K562 (cell line): ENCODE data around the gene GNRH2. TPM values are rescaled to one million over a fixed set of nuclear protein-coding genes. Genes with fewer than 3 reads are reported as not detected.

Experiments used
- ATAC-seq: fragments of 200-7000 bp; cut with Tn5 transposase; 3 replicates; pipeline ENCODE4 v1.9.1; 2020; ENCODE audit warnings: moderate library complexity
- BruUV-seq: library from RNA; stranded (reverse); fragments of 400-500 nt; replicated peaks from 2 replicates; lab custom pipeline; 2021; lab: Mats Ljungman, UMichigan
- CTCF ChIA-PET: fragments of 300-600 bp; formaldehyde crosslinking; extraction: SDS; loops from one replicate; lab custom pipeline; 2021; ENCODE audit warnings: low intra/inter-chr PET ratio; lab: Yijun Ruan, JAX
- POLR2A ChIA-PET: fragments of 300-600, 350-650 bp; sonication (Branson Sonifier 250); formaldehyde crosslinking; extraction: SDS; loops from one replicate; lab custom pipeline; 2021; ENCODE audit warnings: antibody characterized with exemption, inconsistent platforms; lab: Yijun Ruan, JAX
- DNase-seq, 4 experiments: peaks; one replicate each; pipeline versions ENCODE4 v3.0.0 to v3.0.0-alpha.2; 2011 to 2018; ENCODE audit warnings: low spot score in 3 of 4, mixed read lengths in 3 of 4; ENCODE audit errors: extremely low read depth in 1 of 4
- FAIRE-seq: peaks from 2 replicates; lab custom pipeline; 2011; peaks lifted over from hg19 to GRCh38; lab: Jason Lieb, UNC
- H2AFZ ChIP-seq: 2 replicates; pipeline ENCODE4 v1.6.0; 2011; ENCODE audit warnings: low read depth, low read length, control low read depth, inconsistent platforms
- H3K27ac ChIP-seq: fragments of 200-600 bp; 3 replicates; pipeline ENCODE4 v1.8.0; 2011; ENCODE audit warnings: low read depth, mild to moderate bottlenecking, control low read depth, inconsistent platforms, low read length, moderate library complexity, mixed read lengths; ENCODE audit errors: extremely low read depth
- H3K27me3 ChIP-seq, 2 experiments: fragments of 300-600 bp in 1 of 2; 2 replicates in 1 of 2; 3 replicates in 1 of 2; pipeline versions ENCODE4 v1.6.0 to v1.8.0; 2011; ENCODE audit warnings: inconsistent platforms in 2 of 2, low read length in 2 of 2, mild to moderate bottlenecking in 1 of 2, mixed read lengths in 1 of 2, moderate library complexity in 1 of 2; ENCODE audit not compliant: control insufficient read depth in 2 of 2, insufficient read depth in 2 of 2
- H3K36me3 ChIP-seq: fragments of 300-600 bp; 3 replicates; pipeline ENCODE4 v1.8.0; 2011; ENCODE audit warnings: mild to moderate bottlenecking, low read length, inconsistent platforms; ENCODE audit not compliant: control insufficient read depth, insufficient read depth
- H3K4me1 ChIP-seq, 2 experiments: fragments of 200-600 bp in 1 of 2; replicated peaks in 1 of 2; 2 replicates in 1 of 2; 3 replicates in 1 of 2; pipeline versions ENCODE4 v1.5.1 to v1.8.0; 2011; ENCODE audit warnings: inconsistent platforms in 2 of 2, low read length in 2 of 2, mild to moderate bottlenecking in 1 of 2, mixed read lengths in 1 of 2, moderate library complexity in 1 of 2; ENCODE audit not compliant: control insufficient read depth in 2 of 2, insufficient read depth in 2 of 2
- H3K4me2 ChIP-seq: 2 replicates; pipeline ENCODE4 v1.6.1; 2011; ENCODE audit warnings: low read length, control low read depth, inconsistent platforms, mixed read lengths; ENCODE audit not compliant: insufficient read depth
- H3K4me3 ChIP-seq: fragments of 200-600 bp; sonication (generic), shearing (Covaris generic); 2 replicates; pipeline ENCODE4 v1.5.1; 2016; ENCODE audit warnings: control low read depth, inconsistent platforms
- H3K79me2 ChIP-seq: fragments of 200-600 bp; 3 replicates; pipeline ENCODE4 v1.8.0; 2011; ENCODE audit warnings: low read length, inconsistent platforms; ENCODE audit not compliant: control insufficient read depth, insufficient read depth
- H3K9ac ChIP-seq, 2 experiments: 2 replicates each; pipeline versions ENCODE4 v1.6.0 to v1.6.1; 2011; ENCODE audit warnings: low read depth in 2 of 2, low read length in 2 of 2, control low read depth in 1 of 2, inconsistent platforms in 1 of 2, mild to moderate bottlenecking in 1 of 2, mixed read lengths in 1 of 2; ENCODE audit not compliant: insufficient read depth in 1 of 2
- H3K9me1 ChIP-seq: one replicate; pipeline ENCODE4 v1.6.0; 2011; ENCODE audit warnings: inconsistent platforms, mild to moderate bottlenecking, low read length, moderate library complexity; ENCODE audit not compliant: control insufficient read depth, insufficient read depth
- H3K9me3 ChIP-seq: replicated peaks from 2 replicates; pipeline ENCODE4 v1.5.1; 2011; ENCODE audit warnings: low read depth, low read length, inconsistent platforms; ENCODE audit not compliant: control insufficient read depth, insufficient read depth
- H4K20me1 ChIP-seq: replicated peaks from 2 replicates; pipeline ENCODE4 v1.6.1; 2011; ENCODE audit warnings: low read length, inconsistent platforms, mixed read lengths; ENCODE audit not compliant: control insufficient read depth, insufficient read depth
- CBX5 ChIP-seq: IDR thresholded peaks from 2 replicates; pipeline ENCODE4 v1.6.1; 2014; ENCODE audit warnings: low read depth, borderline replicate concordance
- CBX8 ChIP-seq: fragments of 200-600 bp; sonication (generic); IDR thresholded peaks from 2 replicates; pipeline ENCODE4 v1.6.1; 2012; ENCODE audit warnings: borderline replicate concordance, mixed run types, low read depth, mild to moderate bottlenecking, moderate library complexity, mixed read lengths, low read length, control low read depth, inconsistent platforms; ENCODE audit not compliant: poor library complexity, severe bottlenecking; ENCODE audit errors: extremely low read depth
- E4F1 ChIP-seq: fragments of 250-450 bp; sonication (Bioruptor Pico); IDR thresholded peaks from 2 replicates; pipeline ENCODE4 v1.5.0; 2021; ENCODE audit warnings: mild to moderate bottlenecking, borderline replicate concordance
- NCOA1 ChIP-seq: fragments of 450-650 bp; IDR thresholded peaks from 2 replicates; pipeline ENCODE4 v1.6.1; 2016; ENCODE audit warnings: low read depth
- SOX6 ChIP-seq: fragments of 450-650 bp; IDR thresholded peaks from 2 replicates; pipeline ENCODE4 v1.6.1; 2014; ENCODE audit warnings: mild to moderate bottlenecking
- SREBF1 ChIP-seq: fragments of 150-350 bp; IDR thresholded peaks from 2 replicates; pipeline ENCODE4 v1.6.1; 2014; ENCODE audit warnings: antibody characterized with exemption, low read depth, low read length, borderline replicate concordance
- TCF7 ChIP-seq: sonication (generic); IDR thresholded peaks from 2 replicates; pipeline ENCODE4 v1.6.1; 2016; ENCODE audit warnings: antibody characterized with exemption, borderline replicate concordance
- ZBTB8A ChIP-seq: fragments of 450-650 bp; IDR thresholded peaks from 2 replicates; pipeline ENCODE4 v1.6.1; 2018; ENCODE audit warnings: mild to moderate bottlenecking, moderate library complexity; ENCODE audit not compliant: partially characterized antibody
- ZKSCAN8 ChIP-seq: fragments of 200-800 bp; sonication (Bioruptor generic); IDR thresholded peaks from 2 replicates; pipeline ENCODE4 v1.6.1; 2016; ENCODE audit warnings: missing genetic modification characterization, missing compliant biosample characterization
- ZNF133 ChIP-seq: fragments of 250-450 bp; sonication (Bioruptor Pico); IDR thresholded peaks from 2 replicates; pipeline ENCODE4 v1.4.0; 2020; ENCODE audit warnings: mild to moderate bottlenecking
- ZNF280B ChIP-seq: fragments of 250-450 bp; sonication (Bioruptor Pico); IDR thresholded peaks from 2 replicates; pipeline ENCODE4 v1.5.1; 2021; ENCODE audit warnings: mild to moderate bottlenecking
- ZNF41 ChIP-seq: fragments of 250-450 bp; sonication (Bioruptor Pico); conservative IDR thresholded peaks from 2 replicates; pipeline ENCODE4 v1.4.0; 2020; ENCODE audit warnings: mild to moderate bottlenecking
- WGBS: fragments of 100-300 bp; shearing (Covaris generic); methylation state at CpG from one replicate; pipeline ENCODE4 v1.1.6; 2016; ENCODE audit warnings: low coverage, mixed read lengths; ENCODE audit not compliant: insufficient coverage; ENCODE audit errors: missing lambda C conversion rate; 5-methylcytosine and 5-hydroxymethylcytosine counted together
- in situ Hi-C: fragments of 300-500 bp; cut with MboI; formaldehyde crosslinking; loops from 4 replicates; pipeline ENCODE4 v1.15.0; 2018; ENCODE audit warnings: inconsistent platforms, mixed read lengths
- intact Hi-C: fragments of 100-400 bp; cut with micrococcal nuclease; formaldehyde crosslinking; loops from 2 replicates; pipeline ENCODE4 v1.14.2; 2022
- polyA plus RNA-seq, 8 experiments: library from polyadenylated mRNA; depleted of rRNA in 4 of 8; stranded (reverse) in 5 of 8; unstranded in 3 of 8; fragments of >200 nt; fragmentation: Nextera tagmentation in 2 of 8; fragmentation: Illumina TruSeq in 1 of 8; extraction: Ambion mirVana in 2 of 8; extraction: Trizol in 1 of 8; gene quantifications; 2 replicates each; pipeline versions ENCODE4 v1.2.1 to v1.2.3, GENCODE V29; 2011 to 2014; ENCODE audit warnings: inconsistent platforms in 1 of 8, missing spikeins in 1 of 8
- total RNA-seq, 7 experiments: library from RNA; depleted of rRNA in 6 of 7; stranded (reverse); fragments of >200 nt in 6 of 7; fragmentation: Illumina TruSeq in 2 of 7; extraction: Trizol in 2 of 7; gene quantifications; 2 replicates each; pipeline versions ENCODE4 v1.2.1 to v1.2.3, GENCODE V29; 2011 to 2021; ENCODE audit warnings: low replicate concordance in 1 of 7

The GNRH2 gene
- total and polyA plus RNA-seq, 9 of the 15 experiments (the other 6 are each of a cell fraction or from before 2014, with no cell fraction given), result 0.11 to 0.50 (median 0.24) TPM; not detected in 5

GRCh38 chr20:3031524-3032147, 11.8 kb upstream of the GNRH2 start:
- Histone ChIP-seq H2AFZ (no peak overlapping the region), H3K9me3 (no peaks in the 10 kb centered on the region), H3K9ac (no peak overlapping the region), H3K36me3 (peaks cover 62% of the 10 kb centered on the region), H3K4me3 (no peak overlapping the region), H3K9me1 (no peaks in the 10 kb centered on the region), H3K4me1 (no peaks in the 10 kb centered on the region), H3K4me2 (no peak overlapping the region), H3K27ac (no peak overlapping the region), H3K79me2 (no peaks in the 10 kb centered on the region), H3K27me3 (no peaks in the 10 kb centered on the region), H4K20me1 (no peaks in the 10 kb centered on the region)
- intact Hi-C loops (no loop called here), in situ Hi-C loops (no loop called here)
- FAIRE-seq, result no peak
- POLR2A ChIA-PET, result no interaction called here
- WGBS, result 78% methylated on average over 3 of the region's 3 CpGs
- TF ChIP-seq SREBF1 (no peak), CBX8 (no peak), CBX5 (no peak), ZNF133 (no peak), ZKSCAN8 (CRISPR knock-in tag) (no peak), ZNF41 (CRISPR knock-in tag) (no peak), SOX6 (no peak), ZBTB8A (no peak), TCF7 (no peak), ZNF280B (CRISPR knock-in tag) (no peak), E4F1 (CRISPR knock-in tag) (no peak), NCOA1 (no peak)
- no TSS peak for BruUV-seq
- ATAC-seq, result no peak
- CTCF ChIA-PET, result no interaction called here
- no peak for DNase-seq
